ENCODE data around the gene ZNF141. TPM values are rescaled to one million over a fixed set of nuclear protein-coding genes. Genes with fewer than 3 reads are reported as not detected.

The ZNF141 gene
- total RNA-seq, 2 experiments from 2014 or later: 26.5 to 35.3 TPM

DNA sequence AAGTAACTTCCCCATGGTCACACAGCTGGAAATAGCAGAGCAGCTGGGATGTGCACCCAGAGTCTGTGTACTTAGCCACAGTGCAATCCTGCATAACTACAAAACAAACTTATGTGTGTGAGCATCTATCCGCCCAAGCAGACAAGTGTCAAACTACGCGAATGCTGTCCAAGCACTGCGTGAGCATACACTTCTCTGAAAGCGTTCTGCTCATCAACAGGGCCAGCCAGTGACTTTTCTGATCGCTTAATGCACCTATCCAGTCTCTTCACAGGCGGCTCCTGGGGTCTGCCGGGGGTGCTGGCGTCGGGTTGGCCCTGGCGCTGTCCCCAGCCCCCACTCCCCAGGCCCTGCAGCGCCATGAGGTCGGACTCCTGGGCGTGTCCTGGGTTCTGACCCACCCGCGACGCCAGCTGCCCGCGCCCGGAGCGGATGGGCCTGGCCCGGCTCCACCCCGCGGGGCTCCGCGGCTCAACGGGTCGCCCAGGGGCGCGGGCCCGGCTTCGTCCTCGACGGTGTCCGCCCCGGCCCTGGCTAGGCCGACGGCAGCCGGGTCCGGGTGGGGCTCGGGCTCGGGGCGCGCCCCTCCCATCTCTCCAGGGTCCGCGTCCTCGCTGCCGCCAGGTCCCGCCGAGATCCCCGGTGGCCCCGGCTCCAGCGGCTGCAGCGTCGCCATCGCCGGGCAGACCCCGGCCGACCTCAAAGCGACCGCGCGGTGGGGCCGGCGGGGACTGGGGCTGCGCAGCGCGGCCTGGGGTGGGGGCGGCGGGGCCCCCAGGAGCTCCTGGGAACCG lies 1.3 kb upstream of the ZNF141 start:
- ChIA-PET CTCF (no interaction called here), POLR2A (interaction anchor here (0.6 kb wide), 1 partner anchor 212 kb away, joined by 3 read pairs; the partner anchor contains the start of gene ZNF718)
- no peak for DNase-seq
- ATAC-seq: no peak
- Mint-ChIP-seq H3K27ac (peak overlapping the region; percentile 68), H3K4me1 (peaks cover 22% of the 10 kb centered on the region), H3K9me3 (ENCODE audit: low read depth) (peaks cover 23% of the 10 kb centered on the region), H3K4me3 (peak overlapping the region; percentile 99), H3K36me3 (ENCODE audit: low read depth) (peaks cover 45% of the 10 kb centered on the region), H3K27me3 (no peaks in the 10 kb centered on the region)
- intact Hi-C loops (cut with DNase I, micrococcal nuclease): loop anchor here (2.0 to 5.0 kb wide), 4 partner anchors 139 to 445 kb away; partner anchors contain the start of genes PIGG (in 1 of the 2) and ZNF721 (in 1 of the 2)

DNA sequence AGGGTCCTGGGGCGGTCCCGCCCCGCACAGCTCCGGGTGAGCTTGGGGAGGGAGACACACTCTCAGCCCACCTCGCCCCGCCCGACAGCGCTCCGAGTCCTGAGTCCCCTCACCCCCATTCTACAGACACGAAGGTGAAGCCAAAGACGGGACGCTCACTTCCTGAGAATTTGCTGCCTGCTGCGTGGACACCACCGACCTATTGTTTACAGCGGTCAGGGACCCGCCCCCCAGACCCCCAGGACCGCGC lies 796 bp upstream of the ZNF141 start:
- POLR2A ChIA-PET: interaction anchor here (0.6 kb wide), 1 partner anchor 212 kb away, joined by 3 read pairs; the partner anchor contains the start of gene ZNF718
- DNase-seq (no peak), ATAC-seq (no peak)
- H3K9me3 Mint-ChIP-seq (ENCODE audit: low read depth): peaks cover 26% of the 10 kb centered on the region
- peaks cover 50% of the 10 kb centered on the region for H3K36me3 Mint-ChIP-seq (ENCODE audit: low read depth)
- H3K4me1 Mint-ChIP-seq: peaks cover 22% of the 10 kb centered on the region
- peak overlapping the region; percentile 100 for H3K27ac Mint-ChIP-seq
- peak overlapping the region; percentile 99 for H3K4me3 Mint-ChIP-seq
- intact Hi-C loops (cut with DNase I, micrococcal nuclease): loop anchor here (1.0 to 5.0 kb wide), 9 partner anchors 137 to 444 kb away; partner anchors contain the start of genes PIGG (in 2 of the 2), ZNF721 (in 2 of the 2), ATP5ME (in 1 of the 2) and MYL5 (in 1 of the 2)
- no peaks in the 10 kb centered on the region for H3K27me3 Mint-ChIP-seq
- CTCF ChIA-PET: interaction anchor here (1.0 kb wide), 1 partner anchor 136 kb away, joined by 3 read pairs; no protein-coding TSS in a partner anchor

DNA sequence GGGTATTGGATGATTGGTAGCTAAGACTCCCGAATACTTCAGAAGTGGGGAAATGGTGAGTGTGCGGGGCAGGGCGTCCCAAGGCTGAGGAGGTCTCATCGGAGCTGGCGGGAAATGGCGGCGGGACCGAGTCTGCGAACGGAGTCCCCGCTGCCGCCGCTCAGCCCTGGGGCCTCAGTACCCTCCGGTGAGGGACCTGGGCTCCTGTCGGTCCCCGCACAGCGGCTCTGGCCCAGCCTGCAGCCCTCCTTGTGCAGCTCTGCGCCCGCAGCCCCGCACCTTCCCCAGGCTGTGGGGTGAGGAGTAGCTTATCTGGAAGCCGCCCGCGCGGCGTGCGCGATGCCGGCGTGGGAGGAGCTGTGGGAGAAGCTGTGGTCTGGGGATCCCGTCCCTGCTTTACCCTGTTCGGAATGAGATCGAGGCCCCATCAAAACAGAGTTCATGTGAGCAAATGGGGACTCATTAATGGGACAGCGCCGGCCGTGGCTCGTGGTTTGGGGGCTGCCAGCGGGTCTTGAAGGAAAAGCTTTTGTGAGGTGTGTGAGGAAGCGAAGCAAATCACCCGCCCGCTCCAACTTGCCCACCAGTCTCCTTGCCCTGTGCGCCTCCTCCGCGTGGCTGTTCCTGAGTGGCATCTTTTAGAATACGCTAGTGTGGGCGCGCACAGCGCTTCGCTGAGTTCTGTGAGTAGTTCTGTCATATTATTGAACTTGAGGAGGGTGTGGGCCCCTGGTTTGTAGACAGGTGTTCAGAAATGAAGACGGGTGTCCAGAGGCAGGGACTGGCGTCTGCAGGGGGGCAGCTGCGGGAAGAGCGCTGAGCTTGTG lies 531 bp downstream of the ZNF141 start:
- Mint-ChIP-seq H3K4me1 (peaks cover 24% of the 10 kb centered on the region), H3K9me3 (ENCODE audit: low read depth) (peaks cover 33% of the 10 kb centered on the region), H3K4me3 (peak overlapping the region; percentile 99), H3K36me3 (ENCODE audit: low read depth) (peaks cover 63% of the 10 kb centered on the region), H3K27ac (peak overlapping the region; percentile 100), H3K27me3 (no peaks in the 10 kb centered on the region)
- intact Hi-C loops (cut with DNase I, micrococcal nuclease): loop anchor here (1.0 to 5.0 kb wide), 9 partner anchors 136 to 443 kb away; partner anchors contain the start of genes PIGG (in 2 of the 2), ZNF721 (in 2 of the 2), ATP5ME (in 1 of the 2) and MYL5 (in 1 of the 2)
- ATAC-seq (peak; percentile 55), DNase-seq (peak; percentile 70)
- ChIA-PET POLR2A (interaction anchor here (1.5 kb wide), 1 partner anchor 214 kb away, joined by 4 read pairs; the partner anchor contains the start of gene ZNF718), CTCF (interaction anchor here (1.0 to 1.5 kb wide), 2 partner anchors 94 to 134 kb away, joined by 3 read pairs; no protein-coding TSS in a partner anchor)

GRCh38 chr4:338759-339097 lies 1.1 kb downstream of the ZNF141 start:
- CTCF ChIA-PET: interaction anchor here (1.5 kb wide), 1 partner anchor 94 kb away, joined by 3 read pairs; no protein-coding TSS in a partner anchor
- intact Hi-C loops (cut with DNase I, micrococcal nuclease): loop anchor here in 1 of 2 experiments (5.0 kb wide), 1 partner anchor 264 kb away; no protein-coding TSS in a partner anchor
- ATAC-seq: no peak
- H3K27me3 Mint-ChIP-seq: no peaks in the 10 kb centered on the region
- POLR2A ChIA-PET: interaction anchor here (1.5 kb wide), 1 partner anchor 214 kb away, joined by 4 read pairs; the partner anchor contains the start of gene ZNF718
- H3K4me3 Mint-ChIP-seq: peak overlapping the region; percentile 99
- peaks cover 33% of the 10 kb centered on the region for H3K9me3 Mint-ChIP-seq (ENCODE audit: low read depth)
- H3K36me3 Mint-ChIP-seq (ENCODE audit: low read depth): peaks cover 66% of the 10 kb centered on the region
- peaks cover 24% of the 10 kb centered on the region for H3K4me1 Mint-ChIP-seq
- peak overlapping the region; percentile 100 for H3K27ac Mint-ChIP-seq
- no peak for DNase-seq

- H3K4me1 Mint-ChIP-seq: peaks cover 24% of the 10 kb centered on the region
- intact Hi-C loops (cut with DNase I, micrococcal nuclease): no loop called here
- DNase-seq (no peak), ATAC-seq (no peak)
- ChIA-PET POLR2A (no interaction called here), CTCF (no interaction called here)
- no peaks in the 10 kb centered on the region for H3K27me3 Mint-ChIP-seq
- peak overlapping the region; percentile 99 for H3K4me3 Mint-ChIP-seq
- H3K36me3 Mint-ChIP-seq (ENCODE audit: low read depth): peaks cover 75% of the 10 kb centered on the region
- H3K27ac Mint-ChIP-seq: no peak overlapping the region
- peaks cover 34% of the 10 kb centered on the region for H3K9me3 Mint-ChIP-seq (ENCODE audit: low read depth)
Measured at GRCh38 chr4:340011-340410, 2.4 kb downstream of the ZNF141 start.

DNA sequence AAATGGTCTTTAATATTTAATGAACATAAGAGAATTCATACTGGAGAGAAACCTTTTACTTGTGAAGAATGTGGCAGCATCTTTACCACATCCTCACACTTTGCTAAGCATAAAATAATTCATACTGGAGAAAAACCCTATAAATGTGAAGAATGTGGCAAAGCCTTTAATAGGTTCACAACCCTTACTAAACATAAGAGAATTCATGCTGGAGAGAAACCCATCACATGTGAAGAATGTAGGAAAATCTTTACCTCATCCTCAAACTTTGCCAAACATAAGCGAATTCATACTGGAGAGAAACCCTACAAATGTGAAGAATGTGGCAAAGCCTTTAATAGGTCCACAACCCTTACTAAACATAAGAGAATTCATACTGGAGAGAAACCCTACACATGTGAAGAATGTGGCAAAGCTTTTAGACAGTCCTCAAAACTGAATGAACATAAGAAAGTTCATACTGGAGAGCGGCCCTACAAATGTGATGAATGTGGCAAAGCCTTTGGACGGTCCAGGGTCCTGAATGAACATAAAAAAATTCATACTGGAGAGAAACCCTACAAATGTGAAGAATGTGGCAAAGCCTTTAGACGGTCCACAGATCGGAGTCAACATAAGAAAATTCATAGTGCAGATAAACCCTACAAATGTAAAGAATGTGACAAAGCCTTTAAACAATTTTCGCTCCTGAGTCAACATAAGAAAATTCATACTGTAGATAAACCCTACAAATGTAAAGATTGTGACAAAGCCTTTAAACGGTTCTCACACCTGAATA lies 35.6 kb downstream of the ZNF141 start:
- no peak overlapping the region for H3K4me3 Mint-ChIP-seq
- intact Hi-C loops (cut with DNase I, micrococcal nuclease): loop anchor here in 1 of 2 experiments (10.0 kb wide), 1 partner anchor 72 kb away; no protein-coding TSS in a partner anchor
- ChIA-PET POLR2A (no interaction called here), CTCF (no interaction called here)
- peaks cover 77% of the 10 kb centered on the region for H3K36me3 Mint-ChIP-seq (ENCODE audit: low read depth)
- no peak for ATAC-seq
- no peak overlapping the region for H3K27ac Mint-ChIP-seq
- H3K9me3 Mint-ChIP-seq (ENCODE audit: low read depth): peaks cover 48% of the 10 kb centered on the region
- H3K4me1 Mint-ChIP-seq: no peaks in the 10 kb centered on the region
- no peaks in the 10 kb centered on the region for H3K27me3 Mint-ChIP-seq
- no peak for DNase-seq

- Mint-ChIP-seq H3K27ac (no peak overlapping the region), H3K9me3 (ENCODE audit: low read depth) (peaks cover 39% of the 10 kb centered on the region), H3K4me3 (no peak overlapping the region), H3K4me1 (no peaks in the 10 kb centered on the region), H3K36me3 (ENCODE audit: low read depth) (peaks cover 70% of the 10 kb centered on the region), H3K27me3 (no peaks in the 10 kb centered on the region)
- POLR2A ChIA-PET: no interaction called here
- intact Hi-C loops (cut with DNase I, micrococcal nuclease): loop anchor here (5.0 to 10.0 kb wide), 2 partner anchors 68 to 70 kb away; no protein-coding TSS in a partner anchor
- CTCF ChIA-PET: no interaction called here
- ATAC-seq: no peak
- DNase-seq: no peak
Measured at GRCh38 chr4:374298-375160, 36.9 kb downstream of the ZNF141 start.

DNA sequence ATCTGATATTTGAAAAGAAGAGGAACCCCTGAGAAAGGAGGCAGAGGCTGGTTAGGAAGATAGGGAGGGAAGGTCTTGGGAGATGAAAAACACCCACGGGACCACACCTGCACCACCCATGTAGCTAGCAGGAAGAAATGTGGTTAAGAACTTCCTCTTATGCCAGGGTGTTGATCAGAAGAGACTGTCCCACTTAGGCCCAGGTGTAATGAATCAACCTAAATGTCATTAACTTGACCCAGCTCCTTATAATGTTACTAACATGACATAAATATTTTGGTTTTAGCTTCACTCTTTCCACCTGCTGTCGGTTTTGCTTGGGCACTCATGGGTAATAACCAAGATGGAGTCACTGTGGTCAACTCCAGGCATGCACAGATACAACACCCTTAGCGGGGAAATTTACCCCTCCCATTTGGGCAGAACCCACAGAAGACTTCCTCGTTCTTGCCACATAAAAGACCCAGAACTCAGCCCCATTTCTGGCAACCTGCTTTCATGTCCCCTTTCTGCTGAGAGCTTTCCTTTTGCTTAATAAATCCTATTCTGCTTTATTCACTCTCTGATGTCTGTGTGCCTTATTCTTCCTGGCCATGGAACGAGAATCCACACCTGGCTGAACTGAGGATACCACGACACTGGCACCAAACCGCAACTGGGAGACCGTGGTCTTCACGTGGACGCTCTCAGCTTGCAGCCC lies 46.8 kb downstream of the ZNF141 start:
- no peak overlapping the region for H3K4me3 Mint-ChIP-seq
- H3K9me3 Mint-ChIP-seq (ENCODE audit: low read depth): peaks cover 49% of the 10 kb centered on the region
- intact Hi-C loops (cut with DNase I, micrococcal nuclease): no loop called here
- no peak overlapping the region for H3K27ac Mint-ChIP-seq
- ChIA-PET CTCF (no interaction called here), POLR2A (no interaction called here)
- DNase-seq (no peak), ATAC-seq (no peak)
- H3K36me3 Mint-ChIP-seq (ENCODE audit: low read depth): peaks cover 35% of the 10 kb centered on the region
- peaks cover 4% of the 10 kb centered on the region for H3K4me1 Mint-ChIP-seq
- H3K27me3 Mint-ChIP-seq: no peaks in the 10 kb centered on the region

GRCh38 chr4:385934-386707 lies 48.5 kb downstream of the ZNF141 start:
- Mint-ChIP-seq H3K27ac (no peak overlapping the region), H3K4me1 (peaks cover 4% of the 10 kb centered on the region), H3K9me3 (ENCODE audit: low read depth) (peaks cover 61% of the 10 kb centered on the region), H3K4me3 (no peak overlapping the region), H3K27me3 (no peaks in the 10 kb centered on the region), H3K36me3 (ENCODE audit: low read depth) (peaks cover 39% of the 10 kb centered on the region)
- intact Hi-C loops (cut with DNase I, micrococcal nuclease): no loop called here
- ChIA-PET CTCF (no interaction called here), POLR2A (no interaction called here)
- DNase-seq: no peak
- ATAC-seq: no peak
